OCI-LY3 (cell line): ENCODE data around the gene ADAP2.

Source experiments
- H2AFZ ChIP-seq: fragments of 200-600, 300-600 bp; shearing (Covaris generic); 2 replicates; pipeline ENCODE4 v1.6.0; 2014; ENCODE audit warnings: antibody characterized with exemption, low read depth, low read length
- H3K27ac ChIP-seq: fragments of 200-600, 300-600 bp; sonication (generic); 2 replicates; pipeline ENCODE4 v1.5.1; 2014; ENCODE audit warnings: mild to moderate bottlenecking, low read length, moderate library complexity, mixed read lengths
- H3K27me3 ChIP-seq: fragments of 200-600, 300-600 bp; sonication (generic); 2 replicates; pipeline ENCODE4 v1.6.1; 2014; ENCODE audit warnings: low read depth, low read length, mixed read lengths
- H3K36me3 ChIP-seq: fragments of 200-600, 300-600 bp; sonication (generic); replicated peaks from 2 replicates; pipeline ENCODE3; 2014; ENCODE audit warnings: low read depth, low read length, mixed read lengths
- H3K4me1 ChIP-seq: fragments of 300-600, 200-600 bp; sonication (generic); 2 replicates; pipeline ENCODE4 v1.6.1; 2014; ENCODE audit warnings: low read length, mixed read lengths
- H3K4me2 ChIP-seq: fragments of 200-600, 300-600 bp; sonication (generic); 2 replicates; pipeline ENCODE4 v1.6.1; 2014; ENCODE audit warnings: low read length, mixed read lengths
- H3K4me3 ChIP-seq: fragments of 300-600, 200-600 bp; sonication (generic); 2 replicates; pipeline ENCODE4 v1.5.1; 2014; ENCODE audit warnings: antibody characterized with exemption, mild to moderate bottlenecking, low read length, moderate library complexity
- H3K79me2 ChIP-seq: fragments of 300-600, 200-600 bp; shearing (Covaris generic); 2 replicates; pipeline ENCODE4 v1.6.1; 2014; ENCODE audit warnings: mild to moderate bottlenecking, low read length, mixed read lengths
- H3K9ac ChIP-seq: fragments of 300-600, 200-600 bp; shearing (Covaris generic); 2 replicates; pipeline ENCODE4 v1.6.0; 2014; ENCODE audit warnings: mild to moderate bottlenecking, low read length, moderate library complexity
- H3K9me3 ChIP-seq: fragments of 200-600, 300-600 bp; shearing (Covaris generic); 2 replicates; pipeline ENCODE4 v1.6.1; 2014; ENCODE audit warnings: low read length, mixed read lengths; ENCODE audit not compliant: insufficient read depth
- H4K20me1 ChIP-seq: fragments of 200-600, 300-600 bp; sonication (generic); 2 replicates; pipeline ENCODE4 v1.6.1; 2016; ENCODE audit warnings: low read length, mixed read lengths; ENCODE audit not compliant: insufficient read depth
- CTCF ChIP-seq: fragments of 200-600, 300-600 bp; sonication (generic); IDR thresholded peaks from 2 replicates; pipeline ENCODE4 v1.5.1; 2014; ENCODE audit warnings: antibody characterized with exemption, low read length, low read depth
- EZH2phosphoT487 ChIP-seq: fragments of 200-600 bp; shearing (Covaris generic); IDR thresholded peaks from 2 replicates; pipeline ENCODE4 v1.6.1; 2018; ENCODE audit warnings: antibody characterized with exemption, mixed run types, low read depth

Gene ADAP2

GRCh38 chr17:30933966-30934365 is 12.2 kb downstream of the ADAP2 start:
- H4K20me1 ChIP-seq: no peaks in the 10 kb centered on the region
- no peak for TF ChIP-seq CTCF
- no peak for TF ChIP-seq EZH2phosphoT487
- H3K4me1 ChIP-seq: peaks cover 6% of the 10 kb centered on the region
- H3K4me2 ChIP-seq: no peak overlapping the region
- no peaks in the 10 kb centered on the region for H3K27me3 ChIP-seq
- H3K27ac ChIP-seq: no peak overlapping the region
- H3K9me3 ChIP-seq: no peaks in the 10 kb centered on the region
- no peak overlapping the region for H2AFZ ChIP-seq
- no peak overlapping the region for H3K4me3 ChIP-seq
- H3K79me2 ChIP-seq: no peaks in the 10 kb centered on the region
- no peaks in the 10 kb centered on the region for H3K36me3 ChIP-seq
- H3K9ac ChIP-seq: no peak overlapping the region

- H3K27ac ChIP-seq: peak overlapping the region; percentile 66
- no peak for TF ChIP-seq EZH2phosphoT487
- TF ChIP-seq CTCF: no peak
- no peaks in the 10 kb centered on the region for H3K79me2 ChIP-seq
- no peaks in the 10 kb centered on the region for H3K36me3 ChIP-seq
- peak overlapping the region; percentile 89 for H2AFZ ChIP-seq
- peak overlapping the region; percentile 47 for H3K9ac ChIP-seq
- H4K20me1 ChIP-seq: no peaks in the 10 kb centered on the region
- H3K27me3 ChIP-seq: no peaks in the 10 kb centered on the region
- H3K4me2 ChIP-seq: peak overlapping the region; percentile 71
- H3K4me3 ChIP-seq: peak overlapping the region; percentile 48
- H3K9me3 ChIP-seq: no peaks in the 10 kb centered on the region
- H3K4me1 ChIP-seq: peaks cover 16% of the 10 kb centered on the region
Observed at GRCh38 chr17:30939051-30939689, 17.4 kb downstream of the ADAP2 start.

GRCh38 chr17:30942308-30943079 is 20.7 kb downstream of the ADAP2 start:
- Histone ChIP-seq H3K4me1 (peaks cover 16% of the 10 kb centered on the region), H3K36me3 (no peaks in the 10 kb centered on the region), H4K20me1 (no peaks in the 10 kb centered on the region), H3K27ac (no peak overlapping the region), H3K79me2 (no peaks in the 10 kb centered on the region), H3K4me2 (no peak overlapping the region), H3K27me3 (no peaks in the 10 kb centered on the region), H2AFZ (no peak overlapping the region), H3K4me3 (no peak overlapping the region), H3K9ac (no peak overlapping the region), H3K9me3 (no peaks in the 10 kb centered on the region)
- TF ChIP-seq EZH2phosphoT487 (no peak), CTCF (no peak)

GRCh38 chr17:30947796-30948195 is 26.1 kb downstream of the ADAP2 start:
- no peak overlapping the region for H2AFZ ChIP-seq
- no peak overlapping the region for H3K4me3 ChIP-seq
- no peak for TF ChIP-seq EZH2phosphoT487
- TF ChIP-seq CTCF: no peak
- no peak overlapping the region for H3K27ac ChIP-seq
- H3K9me3 ChIP-seq: no peaks in the 10 kb centered on the region
- no peak overlapping the region for H3K4me2 ChIP-seq
- no peak overlapping the region for H3K9ac ChIP-seq
- no peaks in the 10 kb centered on the region for H4K20me1 ChIP-seq
- H3K4me1 ChIP-seq: peaks cover 9% of the 10 kb centered on the region
- no peaks in the 10 kb centered on the region for H3K27me3 ChIP-seq
- H3K36me3 ChIP-seq: no peaks in the 10 kb centered on the region
- H3K79me2 ChIP-seq: no peaks in the 10 kb centered on the region
